SK-N-SH (cell line): ENCODE measurements around the gene CNTN4.

Source experiments
- POLR2AphosphoS5 ChIP-seq: IDR thresholded peaks from 2 replicates; pipeline ENCODE4 v1.6.1; 2012; ENCODE audit warnings: low read depth, low read length
- TAF1 ChIP-seq: IDR thresholded peaks from 2 replicates; pipeline ENCODE4 v1.6.1; 2012; ENCODE audit warnings: low read depth, mild to moderate bottlenecking, low read length, moderate library complexity, borderline replicate concordance

- TF ChIP-seq POLR2AphosphoS5 (no peak), TAF1 (no peak)
Observed at GRCh38 chr3:2476996-2477395, 378.3 kb downstream of the CNTN4 start.
